MCF 10A (cell line): Measurements from ENCODE around the gene NAXE. TPM values are rescaled to one million over a fixed set of nuclear protein-coding genes. Genes with fewer than 3 reads are reported as not detected.

Experiments
- BruUV-seq: library from RNA; stranded (reverse); fragments of 400-500 nt; replicated peaks from 2 replicates; lab custom pipeline; 2021; lab: Mats Ljungman, UMichigan
- CTCF ChIA-PET: fragments of 300-600 bp; sonication (Branson Sonifier 250); formaldehyde crosslinking; extraction: SDS; loops from one replicate; lab custom pipeline; 2021; ENCODE audit warnings: antibody characterized with exemption, inconsistent platforms; lab: Yijun Ruan, JAX
- POLR2A ChIA-PET: fragments of 300-600, 350-650 bp; sonication (Branson Sonifier 250); formaldehyde crosslinking; extraction: SDS; loops from one replicate; lab custom pipeline; 2020; ENCODE audit warnings: antibody characterized with exemption, inconsistent platforms; lab: Yijun Ruan, JAX
- DNase-seq: peaks from one replicate; pipeline ENCODE4 v3.0.0-alpha.2; 2018; ENCODE audit not compliant: unreplicated experiment
- H3K27ac Mint-ChIP-seq: one replicate; pipeline ENCODE4 v1.8.0; 2022; ENCODE audit warnings: mild to moderate bottlenecking, low read depth, mixed read lengths; ENCODE audit not compliant: unreplicated experiment
- H3K27me3 Mint-ChIP-seq: one replicate; pipeline ENCODE4 v1.8.0; 2022; ENCODE audit warnings: mixed read lengths; ENCODE audit not compliant: insufficient read depth, unreplicated experiment
- H3K36me3 Mint-ChIP-seq: one replicate; pipeline ENCODE4 v1.8.0; 2022; ENCODE audit warnings: mild to moderate bottlenecking, moderate library complexity, mixed read lengths; ENCODE audit not compliant: insufficient read depth, unreplicated experiment
- H3K4me1 Mint-ChIP-seq: one replicate; pipeline ENCODE4 v1.8.0; 2022; ENCODE audit warnings: mixed read lengths; ENCODE audit not compliant: insufficient read depth, unreplicated experiment
- H3K4me3 Mint-ChIP-seq: one replicate; pipeline ENCODE4 v1.8.0; 2022; ENCODE audit warnings: mild to moderate bottlenecking, moderate library complexity, mixed read lengths; ENCODE audit not compliant: unreplicated experiment
- H3K9me3 Mint-ChIP-seq: one replicate; pipeline ENCODE4 v1.8.0; 2022; ENCODE audit warnings: mixed read lengths; ENCODE audit not compliant: unreplicated experiment
- CTCF ChIP-seq: fragments of 200-600 bp; IDR thresholded peaks from one replicate; pipeline ENCODE4 v1.8.0; 2022; ENCODE audit warnings: antibody characterized with exemption, mild to moderate bottlenecking; ENCODE audit not compliant: unreplicated experiment
- intact Hi-C: fragments of 100-400 bp; cut with micrococcal nuclease; formaldehyde crosslinking; loops from 2 replicates; pipeline ENCODE4 v1.14.1; 2022
- total RNA-seq: library from RNA; stranded (reverse); gene quantifications from 2 replicates; pipeline ENCODE4 v1.2.3, GENCODE V29; 2022

Gene NAXE
- total RNA-seq, 1 experiment from 2014 or later, result 155 TPM

GRCh38 chr1:156596426-156596825 lies 4.8 kb downstream of the NAXE start:
- intact Hi-C loops, result no loop called here
- no peaks in the 10 kb centered on the region for H3K9me3 Mint-ChIP-seq
- ChIA-PET CTCF (interaction anchor here (0.9 to 1.6 kb wide), 8 partner anchors 12 to 216 kb away, joined by 3 to 10 read pairs (median 4); no protein-coding TSS in a partner anchor), POLR2A (interaction anchor here (1.1 kb wide), 1 partner anchor 16 kb away, joined by 3 read pairs; no protein-coding TSS in a partner anchor)
- no TSS peak for BruUV-seq
- no peak overlapping the region for H3K27ac Mint-ChIP-seq
- no peak overlapping the region for H3K4me3 Mint-ChIP-seq
- TF ChIP-seq CTCF, result no peak
- H3K36me3 Mint-ChIP-seq, result peaks cover 76% of the 10 kb centered on the region
- H3K4me1 Mint-ChIP-seq, result peaks cover 11% of the 10 kb centered on the region
- DNase-seq, result no peak
- H3K27me3 Mint-ChIP-seq, result no peaks in the 10 kb centered on the region

- BruUV-seq, result no TSS peak
- Mint-ChIP-seq H3K4me1 (peaks cover 18% of the 10 kb centered on the region), H3K9me3 (no peaks in the 10 kb centered on the region), H3K4me3 (no peak overlapping the region), H3K27me3 (no peaks in the 10 kb centered on the region), H3K27ac (no peak overlapping the region), H3K36me3 (peaks cover 70% of the 10 kb centered on the region)
- ChIA-PET CTCF (interaction anchor here (0.5 to 8.3 kb wide), 8 partner anchors 11 to 253 kb away, joined by 3 to 64 read pairs (median 4); no protein-coding TSS in a partner anchor), POLR2A (interaction anchor here (2.1 to 6.7 kb wide), 2 partner anchors 10 to 97 kb away, joined by 4 to 83 read pairs; partner anchors contain the start of gene MEF2D)
- no peak for TF ChIP-seq CTCF
- intact Hi-C loops, result no loop called here
- no peak for DNase-seq
Measured at GRCh38 chr1:156598125-156598524, 6.5 kb downstream of the NAXE start.

- H3K4me3 Mint-ChIP-seq, result no peak overlapping the region
- H3K36me3 Mint-ChIP-seq, result peaks cover 66% of the 10 kb centered on the region
- no TSS peak for BruUV-seq
- peaks cover 18% of the 10 kb centered on the region for H3K4me1 Mint-ChIP-seq
- H3K27me3 Mint-ChIP-seq, result no peaks in the 10 kb centered on the region
- POLR2A ChIA-PET, result interaction anchor here (0.5 to 6.7 kb wide), 6 partner anchors 9 to 263 kb away, joined by 3 to 83 read pairs (median 8); partner anchors contain the start of gene MEF2D
- intact Hi-C loops, result no loop called here
- no peak for TF ChIP-seq CTCF
- H3K9me3 Mint-ChIP-seq, result no peaks in the 10 kb centered on the region
- H3K27ac Mint-ChIP-seq, result no peak overlapping the region
- CTCF ChIA-PET, result interaction anchor here (0.5 to 8.3 kb wide), 8 partner anchors 8 to 254 kb away, joined by 3 to 64 read pairs (median 6); partner anchors contain the start of gene NAXE
- DNase-seq, result no peak
Measured at GRCh38 chr1:156598731-156599432, 7.3 kb downstream of the NAXE start.

GRCh38 chr1:156599811-156600210 lies 8.2 kb downstream of the NAXE start:
- H3K36me3 Mint-ChIP-seq, result peaks cover 59% of the 10 kb centered on the region
- peak overlapping the region; percentile 86 for H3K4me3 Mint-ChIP-seq
- no peaks in the 10 kb centered on the region for H3K9me3 Mint-ChIP-seq
- CTCF ChIA-PET, result interaction anchor here (0.6 to 8.3 kb wide), 9 partner anchors 9 to 231 kb away, joined by 3 to 64 read pairs (median 6); partner anchors contain the start of genes MEF2D and NAXE
- H3K27me3 Mint-ChIP-seq, result no peaks in the 10 kb centered on the region
- BruUV-seq, result no TSS peak
- no peak overlapping the region for H3K27ac Mint-ChIP-seq
- peak; percentile 48 for DNase-seq
- TF ChIP-seq CTCF, result peak; percentile 11
- intact Hi-C loops, result loop anchor here (2.0 to 10.0 kb wide), 2 partner anchors 95 to 143 kb away; partner anchors contain the start of gene MEF2D
- peaks cover 18% of the 10 kb centered on the region for H3K4me1 Mint-ChIP-seq
- POLR2A ChIA-PET, result interaction anchor here (0.6 to 7.0 kb wide), 10 partner anchors 8 to 320 kb away, joined by 3 to 134 read pairs (median 8); partner anchors contain the start of genes MEF2D, NAXE and TTC24
